ENCODE data around the gene LRRC74B.
"Not testable (repeated sequence)": the region's sequence is repeated elsewhere in the genome, so short reads cannot be mapped to it uniquely, and the experiment has no call there.

- not testable (repeated sequence) for TF ChIP-seq CTCF (conservative IDR thresholded peaks at IDR 0.05; ENCODE audit: low read length); EZH2phosphoT487 (IDR thresholded peaks at IDR 0.05; ENCODE audit: borderline replicate concordance)
These were observed 3.2 kb downstream of the LRRC74B start for GRCh38 chr22:21048965-21049364.
